GM23248 (cell line): ENCODE measurements around the gene MBD3L5.
"Not testable (repeated sequence)": the region's sequence is repeated elsewhere in the genome, so short reads cannot be mapped to it uniquely, and the experiment has no call there.

Source experiments
- EZH2 ChIP-seq: fragments of 200-600 bp; sonication (generic); IDR thresholded peaks from 2 replicates; pipeline ENCODE4 v1.6.1; 2018; ENCODE audit warnings: antibody characterized with exemption, mild to moderate bottlenecking; ENCODE audit not compliant: insufficient read depth, poor library complexity, severe bottlenecking
- EZH2phosphoT487 ChIP-seq: fragments of 200-600 bp; sonication (generic); IDR thresholded peaks from 2 replicates; pipeline ENCODE4 v1.6.1; 2018; ENCODE audit warnings: antibody characterized with exemption, moderate library complexity, mild to moderate bottlenecking, low read depth; ENCODE audit not compliant: insufficient read depth

DNA sequence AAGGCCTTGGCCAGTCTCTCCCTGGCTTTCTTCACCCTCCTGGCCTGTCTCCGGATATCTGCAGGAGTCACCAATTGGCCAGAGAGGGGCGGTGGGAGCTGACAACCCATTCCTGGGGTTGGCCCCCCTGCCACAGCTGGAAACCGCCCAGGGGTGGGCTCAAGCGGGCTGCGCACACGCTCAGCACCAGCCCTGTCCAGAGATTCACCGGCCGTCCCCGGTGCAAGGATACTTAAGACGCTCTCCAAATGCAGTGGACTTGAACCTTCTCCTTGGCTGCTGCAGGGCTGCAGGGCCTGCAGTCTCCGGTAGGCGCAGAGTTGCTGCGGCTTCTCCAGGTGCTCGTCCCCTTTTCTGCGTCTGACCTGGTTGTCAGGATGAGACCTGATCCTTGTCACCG is 26.0 kb downstream of the MBD3L5 start:
- not testable (repeated sequence) for TF ChIP-seq EZH2, EZH2phosphoT487
